ENCODE data around the gene S100PBP. TPM values are rescaled to one million over a fixed set of nuclear protein-coding genes. Genes with fewer than 3 reads are reported as not detected.
A peak's percentile ranks its signal among the peaks of the same experiment; 100 is the strongest.

S100PBP gene
- total and polyA plus RNA-seq, 12 donors = 14.0 to 50.1 (median 32.9) TPM

DNA sequence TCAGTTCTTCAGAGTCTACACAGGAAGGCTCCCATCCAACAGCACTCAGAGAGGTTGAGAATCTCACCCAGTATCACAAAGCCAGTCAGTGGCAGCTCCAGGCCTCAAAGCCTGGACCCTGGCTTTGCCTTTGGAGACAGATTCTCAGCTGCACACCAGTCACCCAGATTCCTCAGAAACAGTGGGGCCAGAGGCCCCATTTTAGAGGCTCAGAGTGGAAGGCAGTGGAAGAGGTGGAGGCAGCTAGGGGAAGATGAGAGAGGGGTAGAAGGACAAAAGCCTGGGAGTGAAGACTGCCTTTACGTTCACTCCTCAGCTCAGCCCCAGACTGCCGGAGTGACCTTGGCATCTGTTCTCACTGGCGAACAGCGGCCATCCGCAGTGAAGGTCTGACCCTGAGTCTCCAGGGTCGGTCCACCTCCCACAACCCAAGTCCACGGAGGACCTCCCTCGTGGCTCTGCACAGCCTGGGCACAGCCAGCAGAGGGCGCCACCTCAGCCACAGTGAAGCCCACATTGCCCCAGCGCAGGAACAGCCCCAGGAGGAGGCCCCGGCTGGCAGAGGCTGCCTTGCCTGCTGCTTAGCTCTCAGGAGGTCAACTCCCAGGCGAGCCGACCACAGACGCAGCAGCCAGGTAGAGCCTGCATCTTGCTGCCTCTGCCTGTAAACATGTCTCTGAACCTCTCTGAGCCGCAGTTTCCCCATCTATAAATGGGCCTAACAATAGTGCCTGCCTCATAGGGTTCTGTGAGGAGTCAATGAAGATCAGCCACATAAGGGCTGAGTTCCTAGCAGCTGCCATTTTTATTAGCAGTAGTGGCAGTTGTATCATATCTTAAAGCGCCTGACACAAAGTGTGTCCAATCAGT is 59.1 kb downstream of the S100PBP start:
- Histone ChIP-seq H3K27ac (no peak overlapping the region), H3K27me3 (no peaks in the 10 kb centered on the region), H3K36me3 (replicated peaks in 1 of 2) (no peaks in the 10 kb centered on the region), H3K4me3 (no peak overlapping the region), H3K4me1 (replicated peaks in 1 of 2) (peaks cover 0 to 9% of the 10 kb centered on the region in 2 donors), H3K9me3 (replicated peaks in 1 of 3) (no peaks in the 10 kb centered on the region)
- intact Hi-C loops (cut with DNase I) = loop anchor here in 1 of 2 donors (10.0 kb wide), 2 partner anchors 162 to 352 kb away; no protein-coding TSS in a partner anchor
- peak; percentile 51 to 85 (median 72) for DNase-seq
- TF ChIP-seq, protein P1, sequence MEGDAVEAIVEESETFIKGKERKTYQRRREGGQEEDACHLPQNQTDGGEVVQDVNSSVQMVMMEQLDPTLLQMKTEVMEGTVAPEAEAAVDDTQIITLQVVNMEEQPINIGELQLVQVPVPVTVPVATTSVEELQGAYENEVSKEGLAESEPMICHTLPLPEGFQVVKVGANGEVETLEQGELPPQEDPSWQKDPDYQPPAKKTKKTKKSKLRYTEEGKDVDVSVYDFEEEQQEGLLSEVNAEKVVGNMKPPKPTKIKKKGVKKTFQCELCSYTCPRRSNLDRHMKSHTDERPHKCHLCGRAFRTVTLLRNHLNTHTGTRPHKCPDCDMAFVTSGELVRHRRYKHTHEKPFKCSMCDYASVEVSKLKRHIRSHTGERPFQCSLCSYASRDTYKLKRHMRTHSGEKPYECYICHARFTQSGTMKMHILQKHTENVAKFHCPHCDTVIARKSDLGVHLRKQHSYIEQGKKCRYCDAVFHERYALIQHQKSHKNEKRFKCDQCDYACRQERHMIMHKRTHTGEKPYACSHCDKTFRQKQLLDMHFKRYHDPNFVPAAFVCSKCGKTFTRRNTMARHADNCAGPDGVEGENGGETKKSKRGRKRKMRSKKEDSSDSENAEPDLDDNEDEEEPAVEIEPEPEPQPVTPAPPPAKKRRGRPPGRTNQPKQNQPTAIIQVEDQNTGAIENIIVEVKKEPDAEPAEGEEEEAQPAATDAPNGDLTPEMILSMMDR (IDR thresholded peaks at IDR 0.05) = peak; percentile 77 to 91 (median 85)
- TF ChIP-seq POLR2A (IDR thresholded peaks at IDR 0.05) = no peak
- 23 to 42% (median 31%) methylated on average over 7 to 16 of the region's 16 CpGs for WGBS, 4 donors

DNA sequence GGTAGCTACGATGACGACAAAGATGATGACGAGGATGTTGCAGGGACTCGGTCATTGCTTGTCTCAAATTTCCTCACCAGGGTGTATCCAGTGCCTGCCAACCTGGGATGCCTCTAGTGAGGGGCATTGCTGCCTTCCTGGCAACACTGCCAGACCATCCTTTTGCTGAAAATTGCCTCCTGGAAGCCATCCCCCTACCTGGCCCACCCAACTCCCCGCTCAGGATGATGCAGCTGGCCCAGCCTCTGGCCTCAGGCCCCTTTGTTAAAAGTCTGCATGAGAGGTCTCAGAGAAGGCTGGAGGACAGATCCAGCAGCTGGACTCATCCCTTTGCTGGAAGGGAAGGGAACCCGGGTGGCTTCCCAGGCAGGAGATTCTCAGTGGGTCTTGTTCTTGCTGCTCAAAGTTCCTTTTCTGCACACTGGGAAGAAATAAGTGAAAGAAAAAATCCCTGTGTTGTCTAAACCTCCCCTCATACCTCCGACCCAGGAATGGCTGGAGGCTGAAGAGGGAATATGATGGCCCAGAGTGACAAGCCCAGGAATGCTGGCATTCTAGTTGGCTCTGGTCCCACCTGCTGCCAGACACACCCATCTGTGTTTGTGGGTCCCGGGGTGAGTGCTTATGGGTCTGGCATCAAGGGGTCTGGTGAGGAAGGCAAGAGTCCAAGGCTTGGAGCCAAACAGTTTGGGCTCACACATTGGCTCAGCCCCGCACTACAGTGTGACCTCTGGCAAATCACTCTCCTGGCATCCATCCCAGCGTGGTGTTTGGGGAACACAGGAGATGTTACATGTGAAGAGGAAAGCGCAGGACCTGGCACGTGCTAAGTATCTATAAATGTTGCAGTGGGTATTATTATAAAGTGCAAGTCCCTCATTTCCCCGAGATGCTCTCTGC is 60.0 kb downstream of the S100PBP start:
- H3K27me3 ChIP-seq = no peaks in the 10 kb centered on the region
- no peak for TF ChIP-seq POLR2A (IDR thresholded peaks at IDR 0.05)
- TF ChIP-seq, protein P1 (IDR thresholded peaks at IDR 0.05) = no peak
- intact Hi-C loops (cut with DNase I) = loop anchor here in 1 of 2 donors (10.0 kb wide), 2 partner anchors 163 to 353 kb away; no protein-coding TSS in a partner anchor
- H3K27ac ChIP-seq = no peak overlapping the region
- DNase-seq = peak in 1 of 7 donors; percentile 54
- no peak overlapping the region for H3K4me3 ChIP-seq
- no peaks in the 10 kb centered on the region for H3K9me3 ChIP-seq (replicated peaks in 1 of 3)
- no peaks in the 10 kb centered on the region for H3K36me3 ChIP-seq (replicated peaks in 1 of 2)
- H3K4me1 ChIP-seq (replicated peaks in 1 of 2) = peaks cover 0 to 8% of the 10 kb centered on the region in 2 donors
- 60 to 75% (median 63%) methylated on average over 11 to 13 of the region's 13 CpGs for WGBS, 4 donors

DNA sequence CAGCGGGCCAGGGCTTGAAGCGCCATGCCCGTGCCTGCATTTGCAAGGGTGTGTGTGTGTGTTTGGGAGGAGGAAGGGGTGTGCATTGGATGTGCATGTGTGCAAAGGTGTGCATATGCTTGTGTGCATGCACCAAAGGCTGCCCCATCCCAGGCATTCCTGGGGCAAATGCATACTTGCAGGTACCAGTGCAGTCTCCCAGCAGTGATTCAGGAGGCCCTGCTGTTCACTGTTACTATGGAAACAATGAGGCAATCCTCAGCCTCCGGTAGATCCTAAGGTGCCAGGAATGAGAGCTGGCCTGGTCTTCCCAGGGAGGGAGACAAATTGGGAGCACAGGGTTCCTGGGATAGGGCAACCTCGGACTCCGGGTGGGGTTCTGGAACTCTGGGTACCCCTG is 60.7 kb downstream of the S100PBP start:
- TF ChIP-seq, protein P1 (IDR thresholded peaks at IDR 0.05) = no peak
- TF ChIP-seq POLR2A (IDR thresholded peaks at IDR 0.05) = no peak
- 68 to 78% (median 74%) methylated on average over 3 to 6 of the region's 6 CpGs for WGBS, 4 donors
- Histone ChIP-seq H3K4me1 (replicated peaks in 1 of 2) (peaks cover 0 to 8% of the 10 kb centered on the region in 2 donors), H3K27me3 (no peaks in the 10 kb centered on the region), H3K36me3 (replicated peaks in 1 of 2) (no peaks in the 10 kb centered on the region), H3K4me3 (no peak overlapping the region), H3K9me3 (replicated peaks in 1 of 3) (no peaks in the 10 kb centered on the region), H3K27ac (no peak overlapping the region)
- no peak for DNase-seq
- intact Hi-C loops (cut with DNase I) = loop anchor here in 1 of 2 donors (10.0 kb wide), 2 partner anchors 163 to 353 kb away; no protein-coding TSS in a partner anchor

DNA sequence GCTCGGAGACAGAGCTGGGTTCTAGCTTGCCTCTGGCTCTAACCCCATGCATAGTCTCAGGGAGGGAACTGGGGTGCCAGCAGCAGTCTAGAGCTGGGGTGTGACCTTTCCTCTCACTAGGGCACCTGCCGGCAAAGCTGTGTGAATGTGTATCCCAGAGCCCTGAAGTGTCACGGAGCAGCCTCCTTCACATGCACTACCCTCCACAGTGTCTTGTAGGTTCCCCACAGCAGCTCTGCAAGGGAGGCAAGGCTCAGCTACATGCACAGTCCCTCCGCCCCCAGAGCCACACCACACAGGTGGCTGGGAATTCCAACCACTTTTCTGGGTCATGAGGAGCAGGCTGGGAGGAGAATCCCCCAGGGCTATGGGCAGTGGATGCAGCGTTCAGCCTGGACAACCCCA is 61.2 kb downstream of the S100PBP start:
- intact Hi-C loops (cut with DNase I) = loop anchor here in 1 of 2 donors (10.0 kb wide), 2 partner anchors 164 to 354 kb away; no protein-coding TSS in a partner anchor
- H3K4me1 ChIP-seq (replicated peaks in 1 of 2) = peaks cover 0 to 8% of the 10 kb centered on the region in 2 donors
- WGBS, 4 donors = 73 to 93% (median 79%) methylated on average over 2 to 5 of the region's 5 CpGs
- H3K4me3 ChIP-seq = no peak overlapping the region
- H3K9me3 ChIP-seq (replicated peaks in 1 of 3) = no peaks in the 10 kb centered on the region
- H3K36me3 ChIP-seq (replicated peaks in 1 of 2) = no peaks in the 10 kb centered on the region
- no peak for TF ChIP-seq POLR2A (IDR thresholded peaks at IDR 0.05)
- TF ChIP-seq, protein P1 (IDR thresholded peaks at IDR 0.05) = no peak
- no peak overlapping the region for H3K27ac ChIP-seq
- no peak for DNase-seq
- no peaks in the 10 kb centered on the region for H3K27me3 ChIP-seq
